Astrocyte of the cerebellum (primary cell): Measurements from ENCODE around the gene AACS.

Experiments used
- DNase-seq: peaks from one replicate; pipeline ENCODE4 v3.0.0-alpha.2; 2011; ENCODE audit warnings: low read depth
- H3K4me3 ChIP-seq: 2 replicates; pipeline ENCODE4 v1.5.1; 2011; ENCODE audit warnings: mild to moderate bottlenecking, low read depth, low read length, moderate library complexity
- in situ Hi-C: cut with HindIII; loops from 2 replicates; pipeline ENCODE4 v1.10.0; 2017; ENCODE audit warnings: low sequenced_read_pairs
- TF ChIP-seq, protein P1 (sequence below): IDR thresholded peaks from 2 replicates; pipeline ENCODE4 v1.5.1; 2012; ENCODE audit warnings: low read length, low read depth, moderate library complexity, mild to moderate bottlenecking; ENCODE audit errors: missing control alignments

AACS gene

DNA sequence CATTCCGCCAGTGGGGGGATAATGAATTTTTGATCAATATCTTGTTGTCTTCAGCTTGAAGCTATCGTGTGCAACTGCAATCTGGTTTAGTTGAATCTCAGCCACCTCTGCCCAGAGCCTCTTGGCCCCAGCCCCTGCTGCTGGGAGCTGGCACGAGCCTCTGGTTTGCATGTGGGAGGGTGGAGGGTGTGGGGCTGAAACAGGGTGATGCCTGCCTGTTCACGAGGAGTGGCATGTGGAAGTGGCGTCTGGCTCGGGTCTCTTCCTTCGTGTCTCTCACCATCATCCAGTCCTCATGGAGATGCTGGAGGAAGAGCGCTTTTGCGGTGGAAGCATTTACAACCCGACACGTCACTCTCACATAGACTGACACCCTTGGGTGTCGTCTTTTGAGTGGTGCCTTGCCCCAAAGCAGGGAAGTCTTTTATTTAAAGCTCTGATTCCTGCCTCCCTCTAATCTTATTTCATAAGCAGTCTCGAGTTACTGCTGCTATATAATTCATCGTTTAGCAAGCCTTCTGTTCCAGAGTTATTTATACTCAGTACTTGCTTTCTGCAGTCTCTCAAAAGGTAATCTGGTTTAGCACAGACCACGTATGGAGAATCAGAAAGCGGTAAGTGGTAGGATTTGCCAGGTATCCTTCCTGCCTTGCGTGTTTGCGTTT lies 64.5 kb downstream of the AACS start:
- TF ChIP-seq, protein P1, sequence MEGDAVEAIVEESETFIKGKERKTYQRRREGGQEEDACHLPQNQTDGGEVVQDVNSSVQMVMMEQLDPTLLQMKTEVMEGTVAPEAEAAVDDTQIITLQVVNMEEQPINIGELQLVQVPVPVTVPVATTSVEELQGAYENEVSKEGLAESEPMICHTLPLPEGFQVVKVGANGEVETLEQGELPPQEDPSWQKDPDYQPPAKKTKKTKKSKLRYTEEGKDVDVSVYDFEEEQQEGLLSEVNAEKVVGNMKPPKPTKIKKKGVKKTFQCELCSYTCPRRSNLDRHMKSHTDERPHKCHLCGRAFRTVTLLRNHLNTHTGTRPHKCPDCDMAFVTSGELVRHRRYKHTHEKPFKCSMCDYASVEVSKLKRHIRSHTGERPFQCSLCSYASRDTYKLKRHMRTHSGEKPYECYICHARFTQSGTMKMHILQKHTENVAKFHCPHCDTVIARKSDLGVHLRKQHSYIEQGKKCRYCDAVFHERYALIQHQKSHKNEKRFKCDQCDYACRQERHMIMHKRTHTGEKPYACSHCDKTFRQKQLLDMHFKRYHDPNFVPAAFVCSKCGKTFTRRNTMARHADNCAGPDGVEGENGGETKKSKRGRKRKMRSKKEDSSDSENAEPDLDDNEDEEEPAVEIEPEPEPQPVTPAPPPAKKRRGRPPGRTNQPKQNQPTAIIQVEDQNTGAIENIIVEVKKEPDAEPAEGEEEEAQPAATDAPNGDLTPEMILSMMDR = no peak
- DNase-seq = no peak
- no peak overlapping the region for H3K4me3 ChIP-seq
- in situ Hi-C loops = loop anchor here (5.0 kb wide), 1 partner anchor 58 kb away; the partner anchor contains the start of gene TMEM132B

DNA sequence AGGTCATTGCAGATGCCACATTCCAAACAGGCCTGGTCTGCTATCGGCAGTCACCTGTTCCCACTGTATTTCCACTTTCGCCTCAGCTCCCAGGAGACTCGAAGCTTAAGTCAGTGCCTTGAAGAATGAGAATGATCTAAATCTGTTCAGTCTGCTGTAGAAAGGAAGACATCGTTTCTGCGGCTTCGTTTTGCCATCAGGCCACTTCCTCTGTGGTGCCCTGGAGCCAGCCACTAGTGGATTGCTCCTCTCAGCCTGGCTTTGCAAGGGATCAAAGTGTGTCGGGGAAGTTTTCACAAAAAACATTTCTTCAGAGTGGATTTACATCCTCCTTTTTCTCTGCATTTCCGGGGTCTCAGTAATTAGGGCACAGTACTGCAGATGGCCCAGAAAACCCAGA lies 66.7 kb downstream of the AACS start:
- H3K4me3 ChIP-seq = no peak overlapping the region
- TF ChIP-seq, protein P1 = no peak
- in situ Hi-C loops = loop anchor here (5.0 kb wide), 1 partner anchor 55 kb away; the partner anchor contains the start of gene TMEM132B
- DNase-seq = no peak

DNA sequence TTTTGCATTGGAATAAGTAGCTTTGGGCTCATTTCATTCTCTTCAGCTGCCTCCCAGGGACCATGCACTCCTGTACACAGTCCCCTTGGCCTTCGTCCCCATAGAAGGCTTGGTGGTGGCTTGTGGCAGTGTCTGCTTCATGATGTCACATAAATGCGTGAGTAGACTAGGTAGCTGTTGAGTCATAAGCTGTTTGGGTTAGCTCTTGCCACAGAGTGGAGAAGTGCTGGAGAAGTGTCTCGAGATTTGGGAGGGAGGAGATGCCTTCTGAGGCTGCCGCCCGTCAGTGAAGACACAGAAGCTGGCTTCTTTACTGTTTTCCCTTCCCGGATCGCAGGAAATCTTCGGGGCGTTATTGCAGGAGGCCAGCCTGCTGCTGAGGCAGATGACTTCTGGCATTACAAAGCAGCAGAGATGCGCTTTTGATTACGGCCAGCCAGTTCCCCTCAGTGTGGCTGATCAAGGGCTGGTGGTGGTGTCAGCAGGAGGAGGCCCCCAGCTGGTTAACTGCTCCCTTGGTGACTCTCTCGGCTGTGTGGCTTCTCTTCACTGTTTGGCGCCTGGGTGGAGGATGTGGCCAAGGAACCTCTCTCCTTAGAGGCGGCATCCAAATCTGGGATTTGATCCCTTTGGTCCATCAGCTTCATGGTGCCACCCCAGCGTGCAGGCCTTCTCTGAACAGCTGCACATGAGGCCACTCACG lies 67.6 kb downstream of the AACS start:
- DNase-seq = no peak
- no peak overlapping the region for H3K4me3 ChIP-seq
- in situ Hi-C loops = loop anchor here (5.0 kb wide), 1 partner anchor 54 kb away; the partner anchor contains the start of gene TMEM132B
- TF ChIP-seq, protein P1 = no peak

DNA sequence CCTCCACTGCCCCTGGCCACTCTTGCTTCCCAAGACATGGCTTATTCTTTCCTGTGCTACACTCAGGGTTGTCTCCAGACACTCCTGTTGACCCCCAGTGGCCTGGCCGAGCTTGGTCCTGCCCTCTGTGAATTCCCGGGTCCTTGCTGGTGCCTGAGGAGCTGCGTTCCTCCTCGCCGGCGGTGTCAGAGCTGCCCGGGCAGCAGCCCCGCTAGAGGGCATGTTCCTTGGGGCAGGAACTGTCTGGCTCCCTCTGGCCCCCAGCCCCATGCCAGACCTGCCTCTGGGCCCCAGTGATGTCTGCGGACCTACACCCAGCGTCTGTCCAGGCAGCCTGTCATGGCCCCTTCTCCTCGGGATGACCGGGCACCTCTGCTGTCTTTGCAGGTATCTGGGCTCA lies 68.4 kb downstream of the AACS start:
- in situ Hi-C loops = loop anchor here (5.0 kb wide), 1 partner anchor 54 kb away; the partner anchor contains the start of gene TMEM132B
- H3K4me3 ChIP-seq = no peak overlapping the region
- no peak for DNase-seq
- TF ChIP-seq, protein P1 = no peak

DNA sequence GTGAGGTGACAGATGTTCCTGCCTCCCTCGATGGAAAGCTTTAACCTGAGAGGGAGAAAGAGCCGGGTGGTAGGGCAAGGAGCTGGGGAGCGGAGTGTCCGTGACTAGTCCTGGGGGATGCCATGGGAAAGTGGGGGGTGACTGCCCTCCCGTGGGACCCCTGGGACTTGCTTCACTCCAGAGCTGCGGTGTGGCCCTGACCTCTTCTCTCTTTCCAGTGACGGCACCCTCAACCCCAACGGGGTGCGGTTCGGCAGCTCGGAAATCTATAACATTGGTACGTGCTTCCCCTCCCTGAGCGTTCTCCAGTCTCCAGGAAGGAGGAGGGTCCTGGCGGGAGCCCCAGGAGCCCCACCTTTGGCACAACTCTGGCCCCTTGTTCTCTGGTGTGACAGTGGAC lies 69.3 kb downstream of the AACS start:
- no peak overlapping the region for H3K4me3 ChIP-seq
- TF ChIP-seq, protein P1 = no peak
- in situ Hi-C loops = loop anchor here (5.0 kb wide), 1 partner anchor 53 kb away; the partner anchor contains the start of gene TMEM132B
- no peak for DNase-seq

DNA sequence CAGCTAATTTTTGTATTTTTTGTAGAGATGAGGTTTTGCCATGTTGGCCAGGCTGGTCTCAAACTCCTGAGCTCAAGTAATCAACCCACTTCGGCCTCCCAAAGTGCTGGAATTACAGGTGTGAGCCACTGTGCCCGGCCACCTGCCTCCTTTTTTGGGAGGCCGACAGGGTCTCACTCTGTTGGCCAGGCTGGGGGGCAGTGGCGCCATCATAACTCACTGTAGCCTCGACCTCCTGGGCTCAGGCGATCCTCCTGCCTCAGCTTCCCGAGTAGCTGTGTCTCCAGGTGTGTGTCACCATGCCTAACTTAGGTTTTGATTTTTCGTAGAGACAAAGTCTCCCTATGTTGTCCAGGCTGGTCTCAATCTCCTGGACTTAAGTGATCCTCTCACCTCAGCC lies 70.7 kb downstream of the AACS start:
- H3K4me3 ChIP-seq = no peak overlapping the region
- TF ChIP-seq, protein P1 = no peak
- in situ Hi-C loops = no loop called here
- DNase-seq = no peak
